ENCODE data around the gene RAD51B. TPM values are rescaled to one million over a fixed set of nuclear protein-coding genes. Genes with fewer than 3 reads are reported as not detected.
"Not testable (repeated sequence)": the region's sequence is repeated elsewhere in the genome, so short reads cannot be mapped to it uniquely, and the experiment has no call there.

RAD51B gene
- total RNA-seq, 1 experiment from 2014 or later: 29.9 TPM

- H2AFZ ChIP-seq: no peak overlapping the region
- H3K9me3 ChIP-seq (ENCODE audit: insufficient read depth, low read depth): no peaks in the 10 kb centered on the region
- H3K4me1 ChIP-seq (replicated peaks; ENCODE audit: insufficient read depth): no peaks in the 10 kb centered on the region
- H3K9me2 ChIP-seq (ENCODE audit: insufficient read depth): no peaks in the 10 kb centered on the region
- DNase-seq: no peak
- no peaks in the 10 kb centered on the region for H3K79me2 ChIP-seq (ENCODE audit: low read depth)
- no TSS peak for BruUV-seq (replicated peaks)
- POLR2A ChIA-PET (ENCODE audit: unreplicated experiment): no interaction called here
- no peaks in the 10 kb centered on the region for H3K36me3 ChIP-seq (ENCODE audit: low read depth)
- H3F3A ChIP-seq (ENCODE audit: insufficient read depth, low read depth): no peaks in the 10 kb centered on the region; the same call in 1 of the 2 replicates
- TF ChIP-seq EZH2 (IDR thresholded peaks at IDR 0.05; ENCODE audit: low read depth) (no peak), CTCF (conservative IDR thresholded peaks at IDR 0.05) (no peak)
- H4K20me1 ChIP-seq (ENCODE audit: insufficient read depth): no peaks in the 10 kb centered on the region
- CTCF ChIA-PET: no interaction called here
- H3K27me3 ChIP-seq (ENCODE audit: insufficient read depth, low read depth): no peaks in the 10 kb centered on the region
- H3K4me2 ChIP-seq: no peak overlapping the region
- intact Hi-C loops (cut with micrococcal nuclease; ENCODE audit: unreplicated experiment): no loop called here
- H3K27ac ChIP-seq: no peak overlapping the region
- no peak overlapping the region for H3K4me3 ChIP-seq
Observed at GRCh38 chr14:68216957-68217356, 397.4 kb downstream of the RAD51B start.

- H3K27ac ChIP-seq: no peak overlapping the region
- no peak for DNase-seq
- POLR2A ChIA-PET (ENCODE audit: unreplicated experiment): interaction anchor here (0.8 kb wide), 1 partner anchor 83 kb away, joined by 7 read pairs; no protein-coding TSS in a partner anchor
- no peak overlapping the region for H3K4me2 ChIP-seq
- no peak overlapping the region for H2AFZ ChIP-seq
- CTCF ChIA-PET: no interaction called here
- no peaks in the 10 kb centered on the region for H3K27me3 ChIP-seq (ENCODE audit: insufficient read depth, low read depth)
- H4K20me1 ChIP-seq (ENCODE audit: insufficient read depth): no peaks in the 10 kb centered on the region
- H3K36me3 ChIP-seq (ENCODE audit: low read depth): no peaks in the 10 kb centered on the region
- BruUV-seq (replicated peaks): no TSS peak
- H3K4me3 ChIP-seq: no peak overlapping the region
- H3K79me2 ChIP-seq (ENCODE audit: low read depth): no peaks in the 10 kb centered on the region
- no peaks in the 10 kb centered on the region for H3K9me3 ChIP-seq (ENCODE audit: insufficient read depth, low read depth)
- intact Hi-C loops (cut with micrococcal nuclease; ENCODE audit: unreplicated experiment): no loop called here
- H3K4me1 ChIP-seq (replicated peaks; ENCODE audit: insufficient read depth): no peaks in the 10 kb centered on the region
- TF ChIP-seq CTCF (conservative IDR thresholded peaks at IDR 0.05) (no peak), EZH2 (IDR thresholded peaks at IDR 0.05; ENCODE audit: low read depth) (no peak)
- no peaks in the 10 kb centered on the region for H3F3A ChIP-seq (ENCODE audit: insufficient read depth, low read depth)
- H3K9me2 ChIP-seq (ENCODE audit: insufficient read depth): no peaks in the 10 kb centered on the region
Observed at GRCh38 chr14:68217791-68218340, 398.3 kb downstream of the RAD51B start.

- Histone ChIP-seq H4K20me1 (ENCODE audit: insufficient read depth) (no peaks in the 10 kb centered on the region), H3K4me3 (no peak overlapping the region), H3K79me2 (ENCODE audit: low read depth) (no peaks in the 10 kb centered on the region), H3K9me2 (ENCODE audit: insufficient read depth) (no peaks in the 10 kb centered on the region), H3K27ac (no peak overlapping the region), H3K4me2 (no peak overlapping the region), H3K9me3 (ENCODE audit: insufficient read depth, low read depth) (no peaks in the 10 kb centered on the region), H3K27me3 (ENCODE audit: insufficient read depth, low read depth) (no peaks in the 10 kb centered on the region), H3K36me3 (ENCODE audit: low read depth) (no peaks in the 10 kb centered on the region), H3K4me1 (replicated peaks; ENCODE audit: insufficient read depth) (no peaks in the 10 kb centered on the region), H2AFZ (no peak overlapping the region), H3F3A (ENCODE audit: insufficient read depth, low read depth) (no peaks in the 10 kb centered on the region)
- POLR2A ChIA-PET (ENCODE audit: unreplicated experiment): no interaction called here
- BruUV-seq (replicated peaks): no TSS peak
- TF ChIP-seq EZH2 (IDR thresholded peaks at IDR 0.05; ENCODE audit: low read depth) (no peak), CTCF (conservative IDR thresholded peaks at IDR 0.05) (no peak)
- CTCF ChIA-PET: no interaction called here
- intact Hi-C loops (cut with micrococcal nuclease; ENCODE audit: unreplicated experiment): no loop called here
- DNase-seq: no peak
Observed at GRCh38 chr14:68219407-68219806, 399.8 kb downstream of the RAD51B start.

- H4K20me1 ChIP-seq (ENCODE audit: insufficient read depth); POLR2A ChIA-PET (ENCODE audit: unreplicated experiment); H3K27me3 ChIP-seq (ENCODE audit: insufficient read depth, low read depth); H3K4me3 ChIP-seq; intact Hi-C loops (cut with micrococcal nuclease; ENCODE audit: unreplicated experiment); BruUV-seq (replicated peaks); DNase-seq; H3K9me2 ChIP-seq (ENCODE audit: insufficient read depth); H3K4me2 ChIP-seq; H3K36me3 ChIP-seq (ENCODE audit: low read depth); H3K9me3 ChIP-seq (ENCODE audit: insufficient read depth, low read depth); H3K79me2 ChIP-seq (ENCODE audit: low read depth); H3F3A ChIP-seq (ENCODE audit: insufficient read depth, low read depth); H3K4me1 ChIP-seq (replicated peaks; ENCODE audit: insufficient read depth); H2AFZ ChIP-seq; CTCF ChIA-PET; H3K27ac ChIP-seq: not testable (repeated sequence)
Observed at GRCh38 chr14:68221046-68221445, 401.5 kb downstream of the RAD51B start.
